IPS-20b (cell line): ENCODE data around the gene TTC7B.
"Not testable (repeated sequence)": the region's sequence is repeated elsewhere in the genome, so short reads cannot be mapped to it uniquely, and the experiment has no call there.

Experiments
- H3K27ac ChIP-seq: one replicate; pipeline ENCODE4 v1.5.1; 2013; ENCODE audit warnings: low read length
- H3K27me3 ChIP-seq: 2 replicates; pipeline ENCODE4 v1.6.1; 2013; ENCODE audit warnings: mild to moderate bottlenecking, low read length, inconsistent platforms; ENCODE audit not compliant: insufficient read depth
- H3K36me3 ChIP-seq: 2 replicates; pipeline ENCODE4 v1.6.1; 2013; ENCODE audit warnings: low read depth, mild to moderate bottlenecking, inconsistent platforms, low read length, moderate library complexity; ENCODE audit not compliant: insufficient read depth
- H3K4me1 ChIP-seq: 2 replicates; pipeline ENCODE4 v1.6.1; 2013; ENCODE audit warnings: mild to moderate bottlenecking, control low read depth, inconsistent platforms, low read length, moderate library complexity; ENCODE audit not compliant: insufficient read depth
- H3K4me3 ChIP-seq: 2 replicates; pipeline ENCODE4 v1.5.1; 2013; ENCODE audit warnings: mild to moderate bottlenecking, low read length, inconsistent platforms
- H3K9ac ChIP-seq: 2 replicates; pipeline ENCODE4 v1.6.1; 2013; ENCODE audit warnings: low read depth, mild to moderate bottlenecking, inconsistent platforms, low read length, moderate library complexity
- H3K9me3 ChIP-seq: 2 replicates; pipeline ENCODE4 v1.6.1; 2013; ENCODE audit warnings: mild to moderate bottlenecking, low read depth, low read length, inconsistent platforms; ENCODE audit not compliant: insufficient read depth

Gene TTC7B

DNA sequence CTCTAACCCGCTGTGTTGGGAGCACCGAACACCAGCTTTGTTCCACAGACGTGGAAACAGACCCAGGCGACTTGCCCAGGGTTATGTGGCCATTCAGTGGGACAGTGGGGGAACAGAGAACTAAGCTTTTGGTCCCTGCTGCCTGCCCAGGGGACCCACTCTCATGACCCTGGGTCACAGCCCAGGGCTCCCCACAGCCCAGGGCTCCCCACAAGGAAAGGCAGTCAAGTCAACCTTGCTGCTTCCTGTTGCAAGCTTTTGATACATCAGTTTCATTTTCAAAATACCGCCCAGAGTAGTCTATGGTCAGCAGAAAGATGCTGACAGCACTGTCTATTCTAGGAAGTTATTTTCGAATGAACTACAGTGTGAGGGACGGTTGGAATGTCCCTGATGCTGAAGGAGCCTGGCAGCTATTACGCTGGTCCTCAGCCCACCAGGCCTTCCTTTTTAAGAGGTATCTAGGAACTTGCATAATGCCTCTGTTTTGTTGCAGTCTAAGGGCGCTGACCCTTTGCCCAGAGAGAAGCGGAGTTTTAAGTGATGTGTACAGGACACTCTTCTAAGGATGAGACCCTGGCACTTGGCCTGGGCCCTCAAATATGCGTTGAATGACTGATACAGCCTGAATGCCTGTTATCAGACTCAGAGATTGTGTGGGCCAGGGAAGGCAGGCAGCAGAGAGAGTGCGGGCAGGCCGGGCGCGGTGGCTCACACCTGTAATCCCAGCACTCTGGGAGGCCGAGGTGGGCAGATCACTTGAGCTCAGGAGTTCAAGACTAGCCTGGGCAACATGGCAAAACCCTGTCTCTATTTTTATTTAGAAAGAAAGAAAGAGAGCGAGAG, 12.6 kb upstream of the TTC7B start:
- peak overlapping the region; percentile 19; the same call in 1 of the 2 replicates for H3K4me3 ChIP-seq
- H3K27me3 ChIP-seq, result peaks cover 47% of the 10 kb centered on the region
- H3K4me1 ChIP-seq, result peaks cover 5% of the 10 kb centered on the region; the same call in 1 of the 2 replicates
- H3K9ac ChIP-seq, result peak overlapping the region; percentile 70; the same call in 1 of the 2 replicates
- no peak overlapping the region for H3K27ac ChIP-seq
- H3K9me3 ChIP-seq, result peaks cover 4% of the 10 kb centered on the region; the same call in 1 of the 2 replicates
- H3K36me3 ChIP-seq, result no peaks in the 10 kb centered on the region

DNA sequence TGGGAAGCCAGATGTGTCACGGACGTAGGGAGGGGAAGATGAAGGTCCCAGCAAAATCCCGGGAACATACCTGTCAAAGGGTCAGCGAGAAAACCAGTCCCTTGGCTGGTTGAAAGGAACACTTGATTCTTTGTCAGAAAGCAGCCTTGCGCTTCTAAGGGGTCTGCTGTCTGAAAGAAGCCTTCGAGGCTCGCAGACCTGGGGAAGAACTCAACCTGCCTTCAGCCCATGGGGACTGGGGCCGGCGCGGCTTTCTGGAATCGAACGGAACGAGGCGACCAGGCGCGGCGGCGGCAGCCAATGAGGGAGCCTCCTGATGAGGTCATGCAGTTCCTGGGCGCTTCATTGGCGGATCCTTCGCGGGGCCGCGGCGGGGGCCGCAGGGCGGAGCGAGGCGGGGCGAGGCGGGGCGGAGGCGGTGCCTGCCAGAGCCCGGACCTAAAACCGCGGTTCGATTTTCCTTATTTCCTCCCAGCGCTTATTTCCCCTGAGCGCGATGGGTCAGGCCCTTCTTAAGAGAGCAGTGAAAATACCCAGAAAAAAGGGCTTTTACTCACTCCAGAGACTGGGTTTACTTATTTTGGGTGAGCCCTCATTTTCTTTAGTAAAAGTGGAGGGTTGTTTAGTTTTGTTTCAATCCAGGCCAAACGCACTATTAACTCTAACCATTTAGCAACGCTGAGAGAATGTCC, 11.8 kb upstream of the TTC7B start:
- Histone ChIP-seq H3K9me3 (peaks cover 4% of the 10 kb centered on the region; the same call in 1 of the 2 replicates), H3K9ac (peak overlapping the region; percentile 70; the same call in 1 of the 2 replicates), H3K27ac (no peak overlapping the region), H3K27me3 (peaks cover 47% of the 10 kb centered on the region), H3K4me1 (peaks cover 5% of the 10 kb centered on the region; the same call in 1 of the 2 replicates), H3K36me3 (no peaks in the 10 kb centered on the region), H3K4me3 (peak overlapping the region; percentile 55)

DNA sequence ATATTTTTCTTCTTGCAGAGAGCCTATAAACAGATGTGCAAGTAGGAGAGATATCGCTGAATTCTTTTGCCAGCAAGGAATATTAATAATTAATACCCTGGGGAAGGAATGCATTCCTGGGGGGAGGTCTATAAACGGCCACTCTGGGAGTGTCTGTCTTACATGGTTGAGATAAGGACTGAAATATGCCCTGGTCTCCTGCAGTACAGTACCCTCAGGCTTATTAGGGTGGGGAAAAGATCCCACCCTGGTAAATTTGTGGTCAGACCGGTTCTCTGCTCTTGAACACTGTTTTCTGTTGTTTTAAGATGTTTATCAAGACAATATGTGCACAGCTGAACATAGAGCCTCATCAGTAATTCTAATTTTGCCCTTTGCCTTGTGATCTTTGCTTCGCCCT, 7.3 kb upstream of the TTC7B start:
- H3K27ac ChIP-seq, H3K4me3 ChIP-seq: not testable (repeated sequence)

DNA sequence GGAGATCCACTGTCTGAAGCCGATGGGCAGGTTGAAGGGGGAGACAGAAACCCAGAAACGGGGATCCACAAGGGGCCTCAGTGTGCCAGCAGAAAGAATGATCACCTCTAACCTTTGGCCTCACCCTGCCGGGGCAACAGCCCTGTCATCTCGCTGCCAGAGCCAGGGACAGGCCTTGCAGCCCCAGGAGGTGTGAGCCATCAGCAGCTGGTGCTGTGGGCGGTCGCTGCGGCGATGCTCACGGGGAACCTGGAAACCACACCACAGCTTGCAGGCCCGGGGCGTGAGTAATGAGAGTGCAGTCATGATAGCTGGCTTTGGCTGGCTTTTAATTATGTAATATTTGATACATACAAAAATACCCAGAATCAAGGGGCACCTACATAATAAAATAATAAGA, 4.7 kb upstream of the TTC7B start:
- peaks cover 11% of the 10 kb centered on the region; the same call in 1 of the 2 replicates for H3K9me3 ChIP-seq
- H3K27ac ChIP-seq, result no peak overlapping the region
- H3K4me3 ChIP-seq, result no peak overlapping the region
- H3K36me3 ChIP-seq, result no peaks in the 10 kb centered on the region
- H3K9ac ChIP-seq, result no peak overlapping the region
- peaks cover 3% of the 10 kb centered on the region; the same call in 1 of the 2 replicates for H3K4me1 ChIP-seq
- H3K27me3 ChIP-seq, result peaks cover 19% of the 10 kb centered on the region

More for the DNA sequence above, 7.3 kb upstream of the TTC7B start:
- Histone ChIP-seq H3K27me3 (peaks cover 29% of the 10 kb centered on the region), H3K9me3 (peaks cover 11% of the 10 kb centered on the region; the same call in 1 of the 2 replicates)
- not testable (repeated sequence) for H3K4me1 ChIP-seq, H3K9ac ChIP-seq, H3K36me3 ChIP-seq

DNA sequence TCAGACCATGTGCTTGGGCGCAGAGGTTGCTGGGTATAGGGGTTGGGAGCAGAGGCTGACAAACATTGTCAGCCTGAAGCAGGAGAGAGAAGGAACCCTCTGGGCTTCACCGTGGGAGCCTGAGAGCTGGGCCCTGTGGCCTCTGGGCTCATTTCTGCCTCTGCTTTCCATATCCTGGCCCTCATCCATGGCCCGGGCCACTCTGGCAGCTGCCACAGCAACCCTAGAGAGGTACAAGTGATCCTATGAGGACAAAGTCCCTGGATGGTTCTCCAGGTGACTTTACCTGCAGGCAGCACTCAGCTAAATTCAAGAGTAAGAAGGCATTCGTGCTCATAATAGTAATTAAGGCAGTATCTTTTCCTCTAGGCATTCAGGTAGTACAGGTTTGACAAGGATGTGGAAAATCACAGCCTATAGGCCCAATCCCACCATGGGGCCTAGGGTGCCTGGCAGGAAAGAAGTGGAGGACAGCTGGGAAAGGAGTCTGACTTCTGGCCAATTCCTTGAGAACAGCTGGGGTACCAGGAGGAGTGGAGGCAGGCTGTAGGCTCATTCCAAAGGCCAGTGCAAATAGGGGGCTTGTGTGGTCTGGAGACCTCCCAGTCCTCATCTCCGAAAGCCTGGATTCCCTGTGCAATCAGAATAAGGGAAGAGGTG, 3.6 kb upstream of the TTC7B start:
- H3K27me3 ChIP-seq, result peaks cover 28% of the 10 kb centered on the region
- peaks cover 7% of the 10 kb centered on the region; the same call in 1 of the 2 replicates for H3K4me1 ChIP-seq
- H3K27ac ChIP-seq, result no peak overlapping the region
- no peaks in the 10 kb centered on the region for H3K36me3 ChIP-seq
- H3K9me3 ChIP-seq, result peaks cover 11% of the 10 kb centered on the region; the same call in 1 of the 2 replicates
- no peak overlapping the region for H3K9ac ChIP-seq
- H3K4me3 ChIP-seq, result no peak overlapping the region

DNA sequence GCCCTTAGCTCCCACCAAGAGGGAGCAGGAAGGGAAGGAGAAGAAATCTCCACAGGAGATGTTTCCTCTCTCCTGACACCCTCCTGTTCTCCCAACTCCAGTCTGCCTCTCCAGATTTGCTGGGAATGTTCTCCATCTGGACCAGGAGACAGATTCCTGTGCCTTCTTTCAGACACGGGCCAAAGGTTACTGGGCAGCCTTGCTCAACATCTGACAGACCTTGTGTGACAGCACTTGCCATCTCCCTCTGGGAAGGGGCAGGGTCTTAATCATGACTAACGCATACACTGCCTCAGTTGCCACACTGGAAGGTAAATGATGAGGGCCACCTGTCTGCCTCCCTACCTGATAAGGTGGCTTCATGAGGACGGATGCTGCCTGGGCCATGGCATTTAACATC, 2.5 kb upstream of the TTC7B start:
- Histone ChIP-seq H3K4me3 (no peak overlapping the region), H3K27me3 (peaks cover 32% of the 10 kb centered on the region), H3K36me3 (no peaks in the 10 kb centered on the region), H3K4me1 (peaks cover 7% of the 10 kb centered on the region; the same call in 1 of the 2 replicates), H3K9ac (no peak overlapping the region), H3K27ac (no peak overlapping the region), H3K9me3 (peaks cover 7% of the 10 kb centered on the region; the same call in 1 of the 2 replicates)

DNA sequence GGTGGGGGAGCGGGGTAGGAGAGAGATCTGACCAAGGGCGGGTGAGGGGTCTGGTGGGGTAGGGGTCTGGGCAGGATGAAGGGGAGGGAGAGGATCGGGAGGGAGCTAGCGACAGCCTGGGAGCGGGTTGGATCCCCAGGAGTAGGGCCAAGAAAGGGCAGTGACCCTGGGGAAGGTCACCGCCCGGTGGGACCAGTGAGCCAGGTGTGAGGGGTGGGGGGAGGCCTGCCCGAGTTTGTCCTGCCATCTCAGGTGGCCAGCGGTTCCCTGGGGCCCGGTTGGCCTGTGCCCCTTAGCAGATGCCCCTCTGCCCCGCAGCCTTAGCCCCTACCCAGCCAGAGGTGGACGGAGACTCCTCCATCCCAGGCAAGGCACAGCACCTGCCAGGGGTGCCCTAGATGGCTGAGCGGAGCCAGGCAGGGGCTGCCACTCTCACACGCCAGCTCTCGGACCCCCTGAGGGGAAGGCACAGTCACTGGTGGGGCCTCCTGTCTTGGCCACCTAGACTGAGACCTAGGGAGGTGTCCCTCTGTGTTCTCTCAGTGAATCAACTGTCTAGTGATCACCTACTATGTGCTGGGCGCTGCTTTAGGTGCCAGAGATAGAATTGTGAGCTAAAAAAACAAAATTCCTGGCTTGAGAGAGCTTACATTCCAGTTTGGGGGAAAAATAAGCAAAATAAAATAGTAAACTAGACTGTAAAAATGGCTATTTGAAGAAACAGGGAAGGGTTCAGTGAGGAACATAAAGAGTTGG, 629 bp upstream of the TTC7B start:
- no peak overlapping the region for H3K27ac ChIP-seq
- H3K27me3 ChIP-seq, result peaks cover 32% of the 10 kb centered on the region
- peaks cover 7% of the 10 kb centered on the region; the same call in 1 of the 2 replicates for H3K4me1 ChIP-seq
- peak overlapping the region; percentile 59; the same call in 1 of the 2 replicates for H3K4me3 ChIP-seq
- H3K36me3 ChIP-seq, result no peaks in the 10 kb centered on the region
- no peak overlapping the region; the same call in 1 of the 2 replicates for H3K9ac ChIP-seq
- H3K9me3 ChIP-seq, result no peaks in the 10 kb centered on the region

DNA sequence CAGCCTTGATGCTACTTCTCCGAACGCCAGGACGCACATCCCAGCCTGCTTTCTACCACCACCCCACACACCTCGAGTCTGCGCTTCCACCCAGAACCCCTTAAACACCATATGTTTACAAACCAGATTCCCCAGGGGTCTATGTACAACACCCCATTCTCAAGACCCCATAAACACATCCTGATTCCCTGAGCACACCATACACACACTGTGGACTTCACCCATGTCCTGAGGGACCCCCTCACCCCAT, 733 bp downstream of the TTC7B start:
- Histone ChIP-seq H3K4me1 (peaks cover 7% of the 10 kb centered on the region; the same call in 1 of the 2 replicates), H3K9me3 (no peaks in the 10 kb centered on the region), H3K9ac (peak overlapping the region; percentile 64; the same call in 1 of the 2 replicates), H3K4me3 (peak overlapping the region; percentile 83), H3K27ac (no peak overlapping the region), H3K27me3 (peaks cover 32% of the 10 kb centered on the region), H3K36me3 (no peaks in the 10 kb centered on the region)

DNA sequence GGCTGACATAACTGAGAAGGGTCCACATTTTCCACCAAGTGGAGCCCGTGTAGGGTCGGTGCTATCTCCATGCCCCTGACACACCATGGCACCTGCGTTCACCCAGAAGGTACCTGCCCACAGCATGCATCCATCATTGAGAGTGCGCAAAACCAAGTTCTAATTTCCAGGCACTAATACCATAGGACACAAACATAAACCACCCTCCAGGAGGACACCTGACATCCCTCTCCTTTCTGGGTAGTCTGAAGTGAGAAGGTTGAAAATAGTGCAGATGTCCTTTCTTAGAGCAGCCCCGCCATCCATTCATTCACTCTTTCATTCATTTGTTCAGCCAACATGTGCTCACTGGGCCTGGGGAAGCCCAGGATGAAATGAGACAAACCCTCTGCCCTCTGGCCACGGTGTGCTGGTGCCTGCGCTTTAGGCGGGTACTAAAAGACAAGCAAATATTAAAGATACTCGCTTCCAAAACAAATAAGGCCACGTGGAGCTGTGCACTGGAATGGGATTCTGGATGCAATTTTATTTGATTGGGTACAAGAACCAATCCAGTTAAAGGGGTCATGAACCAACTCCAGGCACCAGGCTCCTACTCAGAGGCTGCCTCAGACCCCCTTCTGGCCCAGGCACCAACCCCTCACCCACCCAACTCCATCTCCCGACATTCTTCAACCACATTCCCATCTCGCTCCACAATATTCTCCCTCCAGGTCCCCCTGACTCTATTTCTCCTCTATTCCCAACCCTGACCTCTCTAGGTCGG, 1.2 kb downstream of the TTC7B start:
- H3K9me3 ChIP-seq, result no peaks in the 10 kb centered on the region
- H3K9ac ChIP-seq, result peak overlapping the region; percentile 64; the same call in 1 of the 2 replicates
- H3K27ac ChIP-seq, result no peak overlapping the region
- H3K27me3 ChIP-seq, result peaks cover 32% of the 10 kb centered on the region
- no peaks in the 10 kb centered on the region for H3K36me3 ChIP-seq
- H3K4me1 ChIP-seq, result peaks cover 7% of the 10 kb centered on the region; the same call in 1 of the 2 replicates
- peak overlapping the region; percentile 83 for H3K4me3 ChIP-seq

DNA sequence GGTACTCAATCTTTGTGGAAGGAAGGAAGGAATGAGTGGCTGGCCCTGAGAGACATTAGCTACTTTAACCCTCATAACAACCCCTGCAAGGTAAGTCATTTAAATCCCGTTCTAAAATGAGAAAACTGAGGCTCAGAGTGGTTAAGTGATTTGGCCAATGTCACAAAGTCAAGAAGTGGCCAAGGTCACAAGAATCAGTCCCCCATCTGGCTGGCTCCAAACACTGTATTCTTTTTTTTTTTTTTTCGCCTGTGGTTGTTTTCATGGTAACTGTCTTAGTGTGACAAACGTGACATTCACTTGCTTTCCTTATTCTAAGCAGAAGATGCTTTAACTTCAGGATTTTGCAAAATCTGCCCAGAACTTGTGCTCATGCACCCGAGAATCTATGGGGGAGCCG, 2.8 kb downstream of the TTC7B start:
- Histone ChIP-seq H3K9me3 (no peaks in the 10 kb centered on the region; the same call in 1 of the 2 replicates), H3K27me3 (peaks cover 27% of the 10 kb centered on the region), H3K4me3 (no peak overlapping the region), H3K9ac (no peak overlapping the region), H3K4me1 (peaks cover 7% of the 10 kb centered on the region; the same call in 1 of the 2 replicates), H3K27ac (no peak overlapping the region), H3K36me3 (no peaks in the 10 kb centered on the region)
